HAP-1 (cell line): Measurements from ENCODE around the gene CDK8.

Experiments used
- DNase-seq, 2 experiments: peaks; one replicate each; pipeline ENCODE4 v3.0.0-alpha.2; 2016 to 2020; ENCODE audit warnings: low spot score in 2 of 2
- H3K27me3 ChIP-seq: fragments of 250-450 bp; sonication (Bioruptor Pico); 2 replicates; pipeline ENCODE4 v1.5.1; 2020; ENCODE audit warnings: low read depth, mild to moderate bottlenecking, moderate library complexity
- H3K36me3 ChIP-seq: fragments of 250-450 bp; sonication (Bioruptor Pico); replicated peaks from 2 replicates; pipeline ENCODE4 v1.5.1; 2020; ENCODE audit warnings: mild to moderate bottlenecking
- H3K4me1 ChIP-seq: fragments of 250-450 bp; sonication (Bioruptor Pico); 2 replicates; pipeline ENCODE4 v1.5.1; 2020; ENCODE audit warnings: mild to moderate bottlenecking
- H3K4me3 ChIP-seq: fragments of 250-450 bp; sonication (Bioruptor Pico); 2 replicates; pipeline ENCODE4 v1.5.1; 2020; ENCODE audit warnings: mild to moderate bottlenecking, moderate library complexity
- H3K9me3 ChIP-seq: fragments of 250-450 bp; sonication (Bioruptor Pico); 2 replicates; pipeline ENCODE4 v1.5.1; 2020; ENCODE audit warnings: mild to moderate bottlenecking, moderate library complexity
- in situ Hi-C: fragments of 300-500 bp; cut with MboI; formaldehyde crosslinking; loops from 3 replicates; pipeline ENCODE4 v1.14.3; 2020; ENCODE audit warnings: low sequenced_read_pairs, inconsistent platforms, mixed read lengths

The CDK8 gene

GRCh38 chr13:26343816-26344215, 89.9 kb downstream of the CDK8 start:
- no peak for DNase-seq
- Histone ChIP-seq H3K9me3 (no peaks in the 10 kb centered on the region), H3K27me3 (no peaks in the 10 kb centered on the region), H3K4me1 (0 out of 2 replicates have a peak, but pooled peaks cover 3% of the 10 kb centered on the region), H3K4me3 (no peak overlapping the region), H3K36me3 (no peaks in the 10 kb centered on the region)
- in situ Hi-C loops = no loop called here

- no peaks in the 10 kb centered on the region for H3K36me3 ChIP-seq
- no peak for DNase-seq
- no peaks in the 10 kb centered on the region for H3K9me3 ChIP-seq
- in situ Hi-C loops = no loop called here
- H3K4me3 ChIP-seq = no peak overlapping the region
- H3K27me3 ChIP-seq = no peaks in the 10 kb centered on the region
- 0 out of 2 replicates have a peak, but pooled peaks cover 3% of the 10 kb centered on the region for H3K4me1 ChIP-seq
Measured at GRCh38 chr13:26344980-26345379, 91.1 kb downstream of the CDK8 start.

- Histone ChIP-seq H3K36me3 (peaks cover 3% of the 10 kb centered on the region; the same call in 1 of the 2 replicates), H3K9me3 (no peaks in the 10 kb centered on the region), H3K4me1 (0 out of 2 replicates have a peak, but pooled peaks cover 3% of the 10 kb centered on the region), H3K27me3 (no peaks in the 10 kb centered on the region), H3K4me3 (no peak overlapping the region)
- in situ Hi-C loops = no loop called here
- peak in 1 of 2 experiments; percentile 4 for DNase-seq
Measured at GRCh38 chr13:26348966-26349365, 95.0 kb downstream of the CDK8 start.

- Histone ChIP-seq H3K4me3 (no peak overlapping the region), H3K4me1 (no peaks in the 10 kb centered on the region), H3K9me3 (no peaks in the 10 kb centered on the region), H3K36me3 (no peaks in the 10 kb centered on the region), H3K27me3 (no peaks in the 10 kb centered on the region)
- in situ Hi-C loops = no loop called here
- no peak for DNase-seq
Measured at GRCh38 chr13:26362261-26362660, 108.3 kb downstream of the CDK8 start.

- no peaks in the 10 kb centered on the region for H3K27me3 ChIP-seq
- H3K4me1 ChIP-seq = no peaks in the 10 kb centered on the region
- in situ Hi-C loops = no loop called here
- no peak overlapping the region for H3K4me3 ChIP-seq
- H3K36me3 ChIP-seq = no peaks in the 10 kb centered on the region
- DNase-seq = no peak
- no peaks in the 10 kb centered on the region for H3K9me3 ChIP-seq
Measured at GRCh38 chr13:26370553-26370952, 116.6 kb downstream of the CDK8 start.

- in situ Hi-C loops = no loop called here
- no peak for DNase-seq
- H3K9me3 ChIP-seq = no peaks in the 10 kb centered on the region
Measured at GRCh38 chr13:26372747-26373146, 118.8 kb downstream of the CDK8 start.

GRCh38 chr13:26376430-26376829, 122.5 kb downstream of the CDK8 start:
- Histone ChIP-seq H3K4me3 (no peak overlapping the region), H3K4me1 (no peaks in the 10 kb centered on the region), H3K27me3 (no peaks in the 10 kb centered on the region), H3K9me3 (no peaks in the 10 kb centered on the region), H3K36me3 (no peaks in the 10 kb centered on the region)
- DNase-seq = no peak
- in situ Hi-C loops = no loop called here

More at GRCh38 chr13:26372747-26373146, 118.8 kb downstream of the CDK8 start:
- Histone ChIP-seq H3K4me3 (no peak overlapping the region), H3K36me3 (no peaks in the 10 kb centered on the region), H3K27me3 (no peaks in the 10 kb centered on the region), H3K4me1 (no peaks in the 10 kb centered on the region)

- peak; percentile 18 to 33 for DNase-seq
- no peaks in the 10 kb centered on the region for H3K9me3 ChIP-seq
- H3K4me1 ChIP-seq = no peaks in the 10 kb centered on the region
- H3K36me3 ChIP-seq = no peaks in the 10 kb centered on the region
- no peak overlapping the region for H3K4me3 ChIP-seq
- in situ Hi-C loops = no loop called here
- H3K27me3 ChIP-seq = no peaks in the 10 kb centered on the region
Measured at GRCh38 chr13:26377038-26377437, 123.1 kb downstream of the CDK8 start.

- H3K9me3 ChIP-seq = no peaks in the 10 kb centered on the region
- H3K4me1 ChIP-seq = no peaks in the 10 kb centered on the region
- H3K36me3 ChIP-seq = no peaks in the 10 kb centered on the region
- DNase-seq = no peak
- in situ Hi-C loops = no loop called here
- H3K4me3 ChIP-seq = no peak overlapping the region
- no peaks in the 10 kb centered on the region for H3K27me3 ChIP-seq
Measured at GRCh38 chr13:26378116-26378515, 124.2 kb downstream of the CDK8 start.

- no peaks in the 10 kb centered on the region for H3K9me3 ChIP-seq
- in situ Hi-C loops = no loop called here
- peaks cover 2% of the 10 kb centered on the region; the same call in 1 of the 2 replicates for H3K36me3 ChIP-seq
- H3K27me3 ChIP-seq = no peaks in the 10 kb centered on the region
- no peak overlapping the region for H3K4me3 ChIP-seq
- H3K4me1 ChIP-seq = no peaks in the 10 kb centered on the region
- no peak for DNase-seq
Measured at GRCh38 chr13:26379831-26380230, 125.9 kb downstream of the CDK8 start.

- Histone ChIP-seq H3K9me3 (no peaks in the 10 kb centered on the region), H3K4me1 (no peaks in the 10 kb centered on the region), H3K4me3 (no peak overlapping the region), H3K27me3 (no peaks in the 10 kb centered on the region), H3K36me3 (peaks cover 4% of the 10 kb centered on the region)
- in situ Hi-C loops = no loop called here
- DNase-seq = no peak
Measured at GRCh38 chr13:26380930-26381329, 127.0 kb downstream of the CDK8 start.

GRCh38 chr13:26382366-26382765, 128.4 kb downstream of the CDK8 start:
- in situ Hi-C loops = no loop called here
- H3K4me1 ChIP-seq = no peaks in the 10 kb centered on the region
- H3K36me3 ChIP-seq = peaks cover 4% of the 10 kb centered on the region
- H3K4me3 ChIP-seq = no peak overlapping the region
- no peaks in the 10 kb centered on the region for H3K9me3 ChIP-seq
- H3K27me3 ChIP-seq = no peaks in the 10 kb centered on the region
- DNase-seq = no peak

GRCh38 chr13:26382835-26383234, 128.9 kb downstream of the CDK8 start:
- Histone ChIP-seq H3K4me1 (no peaks in the 10 kb centered on the region), H3K9me3 (no peaks in the 10 kb centered on the region), H3K4me3 (no peak overlapping the region), H3K36me3 (peaks cover 4% of the 10 kb centered on the region), H3K27me3 (no peaks in the 10 kb centered on the region)
- DNase-seq = no peak
- in situ Hi-C loops = no loop called here

- no peak for DNase-seq
- H3K4me1 ChIP-seq = no peaks in the 10 kb centered on the region
- peaks cover 4% of the 10 kb centered on the region for H3K36me3 ChIP-seq
- in situ Hi-C loops = no loop called here
- H3K9me3 ChIP-seq = no peaks in the 10 kb centered on the region
- no peaks in the 10 kb centered on the region for H3K27me3 ChIP-seq
- no peak overlapping the region for H3K4me3 ChIP-seq
Measured at GRCh38 chr13:26384587-26384986, 130.7 kb downstream of the CDK8 start.

- Histone ChIP-seq H3K4me1 (no peaks in the 10 kb centered on the region), H3K27me3 (no peaks in the 10 kb centered on the region), H3K36me3 (peaks cover 4% of the 10 kb centered on the region), H3K4me3 (no peak overlapping the region), H3K9me3 (no peaks in the 10 kb centered on the region)
- in situ Hi-C loops = no loop called here
- no peak for DNase-seq
Measured at GRCh38 chr13:26386026-26386425, 132.1 kb downstream of the CDK8 start.
